ENCODE data around the gene PRKCD.
A peak's percentile ranks its signal among the peaks of the same experiment; 100 is the strongest.

PRKCD gene

DNA sequence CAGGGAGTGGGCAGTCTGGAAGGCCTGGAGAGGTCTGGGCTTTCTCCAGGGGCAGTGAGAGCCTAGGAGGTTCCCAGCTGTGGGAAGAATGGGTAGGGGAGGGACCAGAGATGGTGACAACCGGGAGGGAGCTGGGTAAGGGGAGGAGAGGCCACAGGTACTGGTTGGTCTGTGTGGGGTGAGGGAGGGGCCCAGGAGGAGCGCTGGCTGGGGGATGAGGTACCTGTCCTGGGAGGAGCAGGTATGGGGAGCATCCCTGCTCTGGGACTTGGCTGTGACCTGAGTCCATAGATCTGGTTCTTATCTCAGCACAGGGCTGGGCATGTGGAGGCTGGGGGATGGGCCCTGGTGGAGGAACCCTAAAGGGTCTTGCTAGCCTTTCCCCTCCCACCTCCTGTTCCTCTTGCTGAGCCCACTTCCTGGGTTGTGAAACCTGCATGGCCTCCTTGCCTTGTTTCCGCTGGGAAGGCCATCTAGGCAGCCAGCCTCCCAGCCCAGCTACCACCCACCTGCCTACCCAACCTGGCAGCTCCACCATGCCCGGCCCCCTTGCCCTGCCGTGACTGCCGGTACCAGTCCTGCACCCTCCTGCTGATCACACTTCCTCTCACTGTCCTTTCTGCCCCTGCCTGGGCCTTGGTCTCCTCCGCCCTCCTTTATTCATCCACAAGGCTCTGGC lies 11.0 kb downstream of the PRKCD start:
- peak; percentile 35 to 68 for DNase-seq

DNA sequence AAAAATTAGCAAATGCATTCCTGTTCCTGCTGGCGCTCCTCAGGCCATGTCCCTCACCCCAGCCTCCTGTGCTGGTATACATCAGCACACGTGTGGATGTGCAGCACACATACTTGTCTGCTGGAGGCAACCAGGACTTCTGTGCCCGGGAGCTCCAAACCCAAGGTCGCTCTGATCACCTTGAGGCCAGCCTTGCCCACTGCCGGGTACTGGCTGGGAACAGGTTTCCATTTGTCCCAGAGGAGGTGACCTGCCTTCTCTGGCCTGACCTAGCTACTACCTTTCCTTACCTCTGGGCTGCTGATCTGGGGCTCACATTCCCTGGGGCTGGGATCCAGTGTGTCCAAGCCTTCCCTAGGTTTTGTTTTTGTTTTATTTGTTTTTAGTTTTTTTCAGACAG lies 12.1 kb downstream of the PRKCD start:
- DNase-seq = no peak

DNA sequence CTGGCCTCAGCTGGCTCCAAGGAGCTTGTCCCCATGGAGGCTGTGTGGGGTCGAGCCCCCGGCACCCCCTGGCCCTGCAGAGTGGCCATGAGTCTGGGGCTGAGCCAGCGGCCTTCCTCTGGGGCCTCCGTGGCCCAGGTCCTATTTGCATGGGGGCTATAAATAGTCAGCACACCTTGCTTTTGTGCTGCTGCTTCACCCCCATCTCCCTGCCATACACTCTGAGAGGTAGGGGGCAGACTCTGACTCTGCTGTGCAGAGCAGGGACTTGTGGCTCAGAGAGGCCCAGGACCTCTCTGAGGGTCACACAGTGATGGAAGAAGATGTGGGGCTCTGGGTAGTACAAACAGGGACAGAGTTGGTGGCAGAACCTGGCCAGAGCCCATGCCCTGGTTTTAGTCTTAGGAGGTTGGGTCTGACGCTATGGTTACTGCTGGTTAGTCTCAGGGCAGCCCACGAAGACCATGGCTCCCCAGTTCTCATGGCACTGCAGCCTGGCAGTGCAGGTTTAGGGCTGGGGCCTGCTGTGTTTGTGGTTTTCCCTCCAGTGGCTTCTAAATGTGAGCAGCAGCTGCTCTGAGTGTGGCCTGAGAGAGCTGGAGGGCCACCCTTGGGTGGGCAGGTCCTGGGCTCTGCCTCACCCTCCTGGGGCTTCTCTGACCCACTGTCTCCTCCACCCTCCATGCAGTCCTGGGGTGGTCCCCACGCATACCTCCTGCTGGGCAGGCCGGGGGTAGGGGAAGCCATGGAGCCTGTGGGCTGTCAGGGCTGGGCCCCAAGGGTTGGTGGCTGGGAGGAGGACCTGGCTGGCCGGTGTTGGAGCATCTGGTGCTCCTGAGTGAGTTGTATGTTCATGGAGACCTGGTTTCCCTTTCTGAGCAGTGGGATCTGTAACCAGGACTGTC lies 13.6 kb downstream of the PRKCD start:
- DNase-seq = no peak

DNA sequence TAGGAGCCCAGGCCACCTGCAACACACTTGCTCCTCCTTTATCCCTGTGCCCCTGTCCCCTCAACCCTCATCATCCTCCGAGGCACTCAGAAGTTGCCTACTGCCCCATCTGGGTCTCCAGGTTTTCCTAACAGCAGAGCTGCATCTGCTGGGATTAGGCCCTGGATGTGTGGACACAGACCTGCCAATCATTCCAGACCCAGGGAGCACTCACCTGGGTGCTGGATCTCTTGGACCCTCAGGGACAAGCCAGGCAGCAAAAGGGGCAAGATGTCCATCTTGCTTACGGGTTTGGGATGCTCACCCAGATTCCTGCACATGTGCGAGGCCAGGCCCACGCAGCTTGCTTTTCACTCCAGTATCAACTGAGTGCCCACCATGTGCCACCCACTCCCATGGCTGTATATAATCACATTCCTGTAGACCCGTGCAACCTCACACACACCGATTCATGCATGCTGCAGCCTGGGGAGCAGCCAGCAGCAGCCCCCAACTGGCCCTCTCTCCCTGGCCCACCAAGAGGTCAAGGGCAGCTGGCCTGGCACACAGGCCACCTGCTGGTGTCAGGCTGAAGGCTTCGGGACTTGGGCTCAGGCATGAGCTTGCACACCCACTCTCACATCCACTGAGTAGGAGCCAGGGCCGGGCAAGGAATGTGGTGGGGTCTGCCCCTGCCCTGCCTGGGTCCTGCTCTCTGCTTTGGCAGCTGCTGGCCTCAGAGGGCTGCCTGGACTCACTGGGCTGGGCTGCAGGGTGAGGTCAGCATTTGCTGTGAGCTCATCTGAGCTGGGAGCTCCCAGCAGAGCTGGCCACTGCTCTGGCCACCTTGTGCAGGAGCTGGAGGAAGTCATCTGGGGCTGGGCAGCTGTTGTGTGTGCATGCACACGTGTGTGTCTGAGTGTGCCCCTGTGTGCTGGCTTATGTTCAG lies 14.9 kb downstream of the PRKCD start:
- DNase-seq = no peak

DNA sequence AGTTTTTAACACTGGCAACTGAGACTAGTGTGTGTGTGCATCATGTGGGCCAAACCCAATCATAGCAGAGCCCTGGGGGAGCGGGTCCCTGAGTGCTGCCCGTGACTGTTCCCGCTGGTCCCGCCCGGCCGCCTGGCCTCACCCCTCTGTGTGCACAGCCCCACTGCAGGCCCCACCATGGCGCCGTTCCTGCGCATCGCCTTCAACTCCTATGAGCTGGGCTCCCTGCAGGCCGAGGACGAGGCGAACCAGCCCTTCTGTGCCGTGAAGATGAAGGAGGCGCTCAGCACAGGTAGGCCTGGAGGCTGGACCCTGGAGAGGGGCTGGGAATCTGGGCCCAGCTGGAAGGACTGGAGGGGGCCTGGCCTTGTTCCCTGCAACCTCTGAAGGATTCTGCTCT lies 17.2 kb downstream of the PRKCD start:
- no peak for DNase-seq

DNA sequence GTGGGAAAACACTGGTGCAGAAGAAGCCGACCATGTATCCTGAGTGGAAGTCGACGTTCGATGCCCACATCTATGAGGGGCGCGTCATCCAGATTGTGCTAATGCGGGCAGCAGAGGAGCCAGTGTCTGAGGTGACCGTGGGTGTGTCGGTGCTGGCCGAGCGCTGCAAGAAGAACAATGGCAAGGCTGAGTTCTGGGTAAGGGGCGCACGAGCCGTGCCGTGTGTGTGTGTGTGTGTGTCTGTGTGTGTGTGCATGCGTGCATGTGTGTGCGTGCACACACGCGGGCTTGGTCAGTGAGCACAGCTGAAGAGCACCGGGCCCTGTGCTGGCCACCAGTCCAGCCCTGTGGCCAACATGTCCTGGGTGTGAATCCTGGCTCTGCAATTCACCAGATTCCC lies 18.6 kb downstream of the PRKCD start:
- DNase-seq = no peak

DNA sequence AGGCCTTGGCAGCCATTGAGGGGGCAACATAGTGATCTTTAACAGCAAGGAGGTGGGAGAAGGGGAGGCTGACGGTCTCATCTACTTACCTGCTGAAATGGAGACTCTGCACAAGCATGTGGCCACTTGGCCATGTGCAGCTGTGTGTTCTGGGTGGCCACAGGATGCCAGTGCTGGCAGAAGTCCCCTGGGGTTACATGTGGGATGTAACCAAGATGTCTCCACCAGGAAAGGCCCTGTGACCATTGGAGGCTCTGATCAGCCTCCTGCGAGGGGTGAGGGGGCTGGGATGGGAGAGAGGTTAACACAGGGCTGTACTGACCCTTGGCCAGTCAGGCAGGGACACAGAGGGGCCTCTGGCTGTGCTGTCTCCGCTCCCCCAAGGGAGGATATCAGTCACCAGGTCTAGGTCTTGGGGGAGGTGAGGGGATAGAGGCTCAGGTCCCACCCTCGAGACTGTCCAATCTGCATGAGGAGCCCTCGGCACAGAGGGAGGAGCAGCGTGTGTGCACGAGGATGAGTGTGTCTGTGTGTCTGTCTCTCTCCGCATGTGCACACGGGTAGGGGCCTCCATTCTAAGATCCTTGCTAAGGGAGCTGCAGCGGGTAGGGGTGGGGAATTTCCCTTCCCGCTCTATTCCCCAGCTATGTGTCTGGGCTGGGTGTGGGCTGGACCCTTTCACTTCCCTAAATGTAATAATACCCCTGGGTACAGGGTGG lies 19.5 kb downstream of the PRKCD start:
- peak; percentile 83 to 90 for DNase-seq

DNA sequence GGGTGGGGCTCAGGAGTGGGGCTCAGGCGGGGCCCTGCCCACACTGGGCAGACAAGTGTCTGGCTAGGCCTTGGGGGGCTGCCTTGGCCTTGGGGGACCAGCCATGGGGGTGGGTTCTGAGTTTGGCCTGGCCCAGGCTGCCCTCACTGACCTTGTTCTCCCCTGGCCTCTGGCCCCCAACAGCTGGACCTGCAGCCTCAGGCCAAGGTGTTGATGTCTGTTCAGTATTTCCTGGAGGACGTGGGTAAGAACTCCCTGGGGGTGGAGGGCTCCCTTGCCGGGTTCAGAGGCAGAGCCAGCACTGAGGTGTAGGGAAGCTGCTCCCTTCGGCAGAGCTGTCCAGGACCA lies 20.0 kb downstream of the PRKCD start:
- no peak for DNase-seq

DNA sequence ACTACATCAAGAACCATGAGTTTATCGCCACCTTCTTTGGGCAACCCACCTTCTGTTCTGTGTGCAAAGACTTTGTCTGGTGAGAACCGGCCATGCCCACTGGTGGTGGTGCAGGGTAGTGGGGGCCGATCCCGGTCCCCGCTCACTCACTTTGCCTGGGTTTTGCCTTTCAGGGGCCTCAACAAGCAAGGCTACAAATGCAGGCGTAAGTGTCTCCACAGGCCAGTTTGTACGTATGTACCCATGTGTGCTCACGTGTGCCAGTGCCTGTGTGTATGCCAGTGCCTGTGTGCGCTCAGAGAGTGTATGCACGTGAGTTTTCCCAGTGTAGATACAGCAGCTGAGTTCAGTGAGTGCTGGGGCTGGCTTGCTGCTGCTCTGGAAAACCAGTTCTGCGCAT lies 20.5 kb downstream of the PRKCD start:
- no peak for DNase-seq

DNA sequence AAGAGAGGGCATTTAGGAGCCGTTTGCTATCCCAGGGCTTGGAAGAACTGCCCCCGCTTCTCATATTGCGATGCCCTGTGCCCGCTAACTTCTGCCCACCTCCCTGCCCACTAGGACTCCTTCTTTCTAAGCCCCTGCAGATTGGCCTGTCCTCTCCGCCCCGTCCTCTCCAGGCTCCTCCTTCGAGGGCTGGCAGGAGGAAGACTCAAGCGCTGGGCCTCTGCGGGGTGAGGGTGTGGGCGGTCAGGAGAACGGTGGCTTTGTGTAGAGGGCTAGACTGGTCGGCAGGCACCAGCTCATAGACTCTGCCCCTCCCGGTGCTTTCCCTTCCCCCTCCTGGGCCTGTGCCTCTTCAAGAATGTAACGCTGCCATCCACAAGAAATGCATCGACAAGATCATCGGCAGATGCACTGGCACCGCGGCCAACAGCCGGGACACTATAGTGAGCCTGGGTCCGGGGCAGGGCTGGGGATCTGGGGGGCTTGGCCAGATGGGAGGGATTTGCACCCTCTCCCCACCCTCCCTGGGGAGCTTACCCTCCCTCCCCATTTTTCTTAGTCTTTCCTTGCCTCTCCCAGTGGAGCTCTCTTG lies 21.9 kb downstream of the PRKCD start:
- DNase-seq = peak in 1 of 2 donors; percentile 31

DNA sequence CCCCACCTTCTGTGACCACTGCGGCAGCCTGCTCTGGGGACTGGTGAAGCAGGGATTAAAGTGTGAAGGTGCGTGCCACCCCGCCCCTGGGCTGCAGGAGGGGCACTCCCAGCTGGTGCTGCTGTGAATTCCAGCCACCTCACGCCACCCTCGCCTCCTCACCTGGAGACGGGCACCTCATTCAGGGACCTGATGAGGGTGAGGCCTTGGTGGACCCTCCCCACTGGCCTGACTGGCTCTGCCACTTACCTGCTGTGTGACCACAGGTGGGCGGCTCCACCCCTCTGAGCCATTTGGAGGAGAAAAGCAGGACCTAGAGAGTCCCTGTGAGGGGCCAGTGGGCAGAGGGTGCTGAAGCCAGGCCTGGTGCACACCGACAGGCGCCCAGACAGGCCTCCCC lies 22.5 kb downstream of the PRKCD start:
- DNase-seq = no peak

DNA sequence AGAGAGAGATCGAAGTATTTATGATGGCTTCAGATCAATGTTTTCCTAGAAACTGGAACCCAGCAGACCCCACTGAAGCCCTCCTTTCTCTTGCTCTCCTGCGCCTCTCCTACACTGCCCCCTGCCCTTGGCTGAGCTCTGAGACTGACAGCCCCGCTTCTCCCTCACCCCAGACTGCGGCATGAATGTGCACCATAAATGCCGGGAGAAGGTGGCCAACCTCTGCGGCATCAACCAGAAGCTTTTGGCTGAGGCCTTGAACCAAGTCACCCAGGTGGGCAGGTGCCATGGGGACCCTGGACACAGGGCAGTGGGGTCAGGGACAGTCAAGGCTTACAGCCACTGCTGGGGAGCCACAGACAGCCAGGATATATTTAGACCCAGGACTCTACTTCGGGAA lies 23.7 kb downstream of the PRKCD start:
- DNase-seq = no peak

DNA sequence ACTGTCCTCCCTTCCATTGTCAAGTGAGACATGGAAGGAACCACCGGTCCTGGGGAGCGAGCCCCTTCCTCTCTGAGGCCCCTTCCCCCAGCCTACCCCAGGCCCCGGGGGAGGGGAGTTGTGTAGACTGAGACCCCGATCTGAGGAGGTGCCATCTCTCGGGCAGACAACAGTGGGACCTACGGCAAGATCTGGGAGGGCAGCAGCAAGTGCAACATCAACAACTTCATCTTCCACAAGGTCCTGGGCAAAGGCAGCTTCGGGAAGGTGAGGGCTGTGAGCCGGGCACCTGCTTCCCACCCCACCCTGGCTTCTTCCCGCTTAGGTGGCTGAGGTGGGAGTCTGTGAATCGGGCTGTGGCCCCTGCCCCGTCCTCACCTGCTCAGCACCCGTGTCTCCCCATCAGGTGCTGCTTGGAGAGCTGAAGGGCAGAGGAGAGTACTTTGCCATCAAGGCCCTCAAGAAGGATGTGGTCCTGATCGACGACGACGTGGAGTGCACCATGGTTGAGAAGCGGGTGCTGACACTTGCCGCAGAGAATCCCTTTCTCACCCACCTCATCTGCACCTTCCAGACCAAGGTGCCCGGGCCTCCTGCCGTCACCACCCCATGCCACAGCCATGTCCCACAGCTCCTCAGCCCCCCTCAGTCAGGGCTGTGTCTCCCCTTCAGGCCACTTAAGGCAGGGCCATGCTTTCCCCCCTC lies 24.9 kb downstream of the PRKCD start:
- DNase-seq = no peak

DNA sequence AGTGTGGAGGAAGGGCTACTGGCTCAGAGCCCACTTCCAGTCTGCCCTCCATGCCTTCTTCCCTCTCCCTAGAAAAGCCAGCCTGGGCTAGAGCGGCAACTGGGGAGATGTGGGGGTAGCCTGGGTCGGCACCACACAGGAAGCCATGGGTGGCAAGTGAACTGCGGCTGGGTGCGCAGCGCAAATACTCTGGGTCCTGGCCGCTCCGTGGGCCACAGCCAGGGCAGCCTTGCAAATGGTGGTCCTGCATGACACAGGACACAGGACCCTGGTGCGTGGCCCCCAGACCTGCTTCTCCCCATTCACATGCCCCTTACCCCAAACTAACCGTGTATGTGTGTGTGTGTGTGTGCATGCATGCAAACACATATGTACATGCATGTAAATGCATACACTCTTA lies 25.7 kb downstream of the PRKCD start:
- no peak for DNase-seq

DNA sequence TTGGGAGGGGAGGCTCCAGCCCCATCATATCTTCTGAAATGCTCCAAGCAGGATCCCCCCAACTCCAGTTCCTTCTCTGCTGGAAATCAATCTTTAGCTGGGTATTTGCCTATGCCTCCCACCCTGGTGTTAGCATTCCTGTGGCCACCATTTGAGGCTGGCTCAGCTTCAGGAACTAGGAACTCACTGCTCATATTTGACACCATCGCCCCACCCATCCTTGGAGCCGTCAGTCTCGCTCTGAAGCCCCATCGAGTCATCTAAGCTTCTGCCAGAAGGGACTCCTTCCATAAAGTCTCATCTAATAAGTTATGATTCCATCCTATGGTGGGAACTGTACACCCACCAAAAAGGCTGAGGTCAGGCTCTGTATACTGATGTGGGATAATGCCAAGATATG lies 26.4 kb downstream of the PRKCD start:
- DNase-seq = no peak

DNA sequence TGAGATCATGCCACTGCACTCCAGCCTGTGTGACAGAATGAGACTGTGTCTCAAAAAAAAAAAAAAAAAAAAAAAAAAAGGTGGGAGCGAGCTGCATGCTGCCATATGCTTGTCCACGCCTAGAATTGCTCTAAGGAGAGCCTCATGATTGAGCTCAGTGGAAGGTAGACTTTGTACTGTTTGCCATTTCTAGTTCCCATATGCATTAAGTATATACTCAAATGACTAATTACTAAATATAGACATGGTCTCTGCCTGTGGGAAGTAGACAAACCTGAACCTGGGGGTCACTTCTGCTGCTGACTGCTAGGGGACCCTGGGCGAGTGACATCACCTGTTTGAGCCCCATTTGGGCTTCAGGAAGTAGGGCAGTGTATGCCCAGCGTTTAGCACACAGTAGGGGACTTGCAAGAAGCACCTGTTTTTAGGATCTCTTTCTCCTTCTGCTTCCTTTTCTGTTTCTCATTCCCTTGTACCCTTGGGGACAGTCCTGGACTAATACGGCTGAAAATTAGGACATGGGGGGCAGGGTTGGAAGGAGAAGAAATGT lies 27.2 kb downstream of the PRKCD start:
- DNase-seq = no peak

DNA sequence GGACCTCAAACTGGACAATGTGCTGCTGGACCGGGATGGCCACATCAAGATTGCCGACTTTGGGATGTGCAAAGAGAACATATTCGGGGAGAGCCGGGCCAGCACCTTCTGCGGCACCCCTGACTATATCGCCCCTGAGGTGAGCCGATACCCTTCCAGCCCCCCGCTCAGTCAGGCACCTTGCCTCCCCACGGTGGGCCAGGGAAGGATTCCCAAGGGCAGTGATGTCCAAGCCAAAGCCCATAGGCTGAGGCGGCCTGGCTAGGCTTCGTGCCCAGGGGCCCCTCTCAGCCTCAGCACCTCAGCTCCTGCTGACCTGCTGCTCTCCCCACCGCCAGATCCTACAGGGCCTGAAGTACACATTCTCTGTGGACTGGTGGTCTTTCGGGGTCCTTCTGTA lies 27.7 kb downstream of the PRKCD start:
- DNase-seq = no peak

DNA sequence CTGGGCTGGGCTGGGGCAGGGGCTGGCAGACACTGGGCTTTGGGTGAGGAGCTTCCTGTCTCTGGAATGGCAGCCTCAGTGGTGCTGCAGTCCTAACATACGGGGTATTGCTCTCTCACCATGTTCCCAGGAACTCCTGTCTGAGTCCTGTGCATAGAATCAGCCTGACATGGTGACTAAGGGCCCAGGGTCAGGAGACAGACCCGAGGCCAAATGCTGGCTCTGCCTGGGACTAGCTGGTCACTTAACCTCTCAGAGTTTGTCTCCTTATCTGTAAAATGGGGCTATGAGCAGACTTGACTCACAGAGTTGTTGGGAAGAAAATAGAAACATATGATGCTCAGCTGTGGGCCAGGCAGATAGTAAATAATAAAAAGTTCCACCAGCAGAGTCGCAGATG lies 28.3 kb downstream of the PRKCD start:
- no peak for DNase-seq

DNA sequence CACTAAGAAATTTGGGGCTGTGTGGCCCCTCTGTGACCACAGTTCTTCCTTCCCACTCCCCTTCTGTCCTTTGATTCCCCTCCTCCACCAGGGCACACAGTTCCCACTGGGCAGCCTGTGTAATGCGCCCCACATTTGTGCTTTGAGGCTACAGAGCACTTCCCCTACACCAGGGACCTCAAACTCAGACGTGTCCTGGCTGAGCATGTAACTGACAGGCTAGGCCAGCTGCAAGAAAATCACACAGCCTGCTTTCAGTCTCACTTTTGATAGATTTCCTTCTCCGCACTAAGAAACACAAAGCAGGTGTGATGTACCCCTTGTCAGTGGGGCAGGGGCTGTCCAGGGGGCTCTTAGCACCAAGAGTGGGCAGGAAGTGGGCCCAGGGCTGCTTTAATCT lies 29.6 kb downstream of the PRKCD start:
- DNase-seq = no peak

DNA sequence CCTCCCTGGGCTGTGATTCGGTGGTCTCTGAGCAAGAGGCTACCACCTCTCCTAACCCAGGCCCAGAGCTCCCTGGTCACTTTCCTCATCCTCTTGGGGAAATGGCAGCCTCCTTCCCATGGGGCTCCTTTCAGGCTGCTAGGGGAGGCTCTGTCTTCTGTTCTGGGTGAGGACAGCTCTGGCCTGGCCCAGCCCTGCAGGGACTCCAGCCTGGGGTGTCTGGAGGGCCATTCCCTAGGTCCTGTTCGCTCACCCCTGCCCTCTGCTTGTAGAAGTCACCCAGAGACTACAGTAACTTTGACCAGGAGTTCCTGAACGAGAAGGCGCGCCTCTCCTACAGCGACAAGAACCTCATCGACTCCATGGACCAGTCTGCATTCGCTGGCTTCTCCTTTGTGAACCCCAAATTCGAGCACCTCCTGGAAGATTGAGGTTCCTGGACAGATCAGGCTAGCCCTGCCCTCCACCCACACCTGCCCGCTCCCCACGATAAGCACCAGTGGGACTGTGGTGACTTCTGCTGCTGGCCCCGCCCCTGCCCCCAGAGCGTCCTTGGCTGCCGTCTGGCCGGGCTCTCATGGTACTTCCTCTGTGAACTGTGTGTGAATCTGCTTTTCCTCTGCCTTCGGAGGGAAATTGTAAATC lies 30.9 kb downstream of the PRKCD start:
- DNase-seq = peak in 1 of 2 donors; percentile 45

DNA sequence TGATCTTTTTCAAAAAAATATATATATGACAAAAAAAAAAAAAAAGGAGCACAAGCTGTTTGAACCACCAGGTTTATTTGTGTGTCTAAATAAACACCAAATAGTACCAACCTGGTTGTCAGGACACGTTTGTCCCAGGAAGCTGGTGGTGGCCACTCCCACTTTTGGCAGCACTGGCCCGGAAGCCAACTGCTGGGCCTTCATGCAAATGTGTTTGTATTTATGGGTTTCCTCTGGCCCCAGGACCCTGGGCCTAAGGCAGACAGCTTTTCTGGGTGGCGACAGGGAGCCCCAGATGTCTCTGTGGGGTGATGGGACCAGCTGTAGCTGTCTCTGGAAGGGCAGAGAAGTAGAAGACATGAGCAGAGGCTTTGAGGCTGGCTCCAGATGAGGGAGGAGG lies 31.6 kb downstream of the PRKCD start:
- DNase-seq = no peak
